ENCODE data around the gene UBL7.

The UBL7 gene

GRCh38 chr15:74438721-74439316, 22.1 kb downstream of the UBL7 start:
- DNase-seq: peak; percentile 33 to 70

GRCh38 chr15:74438206-74438605, 22.8 kb downstream of the UBL7 start:
- no peak for DNase-seq

- no peak for DNase-seq
These were observed 26.5 kb downstream of the UBL7 start for GRCh38 chr15:74434263-74435136.

- peak in 1 of 2 experiments; percentile 72 for DNase-seq
These were observed 27.2 kb downstream of the UBL7 start, which contains the start of gene SEMA7A for GRCh38 chr15:74433592-74434262. TSS of gene SEMA7A (minus strand) at chr15:74433958. CDS start at chr15:74433918, 40 bp downstream.

GRCh38 chr15:74432968-74433591, 27.9 kb downstream of the UBL7 start:
- no peak for DNase-seq

GRCh38 chr15:74432271-74432967, 28.5 kb downstream of the UBL7 start:
- DNase-seq: no peak

- no peak for DNase-seq
These were observed 29.3 kb downstream of the UBL7 start for GRCh38 chr15:74431645-74432044.

- DNase-seq: no peak
These were observed 29.8 kb downstream of the UBL7 start for GRCh38 chr15:74431116-74431515.

- no peak for DNase-seq
These were observed 30.4 kb downstream of the UBL7 start for GRCh38 chr15:74430510-74430951.

GRCh38 chr15:74429781-74430400, 31.1 kb downstream of the UBL7 start:
- DNase-seq: no peak

- DNase-seq: no peak
These were observed 31.8 kb downstream of the UBL7 start for GRCh38 chr15:74428970-74429780.

GRCh38 chr15:74428442-74428787, 32.5 kb downstream of the UBL7 start:
- no peak for DNase-seq

- DNase-seq: no peak
These were observed 33.1 kb downstream of the UBL7 start for GRCh38 chr15:74427607-74428441.

GRCh38 chr15:74426404-74427281, 34.3 kb downstream of the UBL7 start:
- DNase-seq: no peak

- DNase-seq: no peak
These were observed 35.3 kb downstream of the UBL7 start for GRCh38 chr15:74425630-74426029.

GRCh38 chr15:74424901-74425528, 35.9 kb downstream of the UBL7 start:
- no peak for DNase-seq

GRCh38 chr15:74423431-74424257, 37.3 kb downstream of the UBL7 start:
- no peak for DNase-seq
